HepG2 (cell line): ENCODE measurements around the gene CFAP221. TPM values are rescaled to one million over a fixed set of nuclear protein-coding genes. Genes with fewer than 3 reads are reported as not detected.

Experiments
- CBX5 ChIP-seq: sonication (generic); formaldehyde crosslinking; IDR thresholded peaks from 2 replicates; pipeline ENCODE4 v1.4.0; 2020; ENCODE audit warnings: missing genetic modification reagents, borderline replicate concordance
- FOXP4 ChIP-seq: sonication (generic); formaldehyde crosslinking; IDR thresholded peaks from 2 replicates; pipeline ENCODE4 v1.4.0; 2020; ENCODE audit warnings: missing genetic modification reagents
- GMEB1 ChIP-seq: sonication (generic); formaldehyde crosslinking; IDR thresholded peaks from 2 replicates; pipeline ENCODE4 v1.5.1; 2020; ENCODE audit warnings: missing genetic modification reagents, mild to moderate bottlenecking, borderline replicate concordance
- HOXA3 ChIP-seq: sonication (generic); formaldehyde crosslinking; IDR thresholded peaks from 2 replicates; pipeline ENCODE4 v1.5.0; 2020; ENCODE audit warnings: missing genetic modification reagents
- KDM1A ChIP-seq: IDR thresholded peaks from 2 replicates; pipeline ENCODE4 v1.6.1; 2016; ENCODE audit warnings: missing compliant biosample characterization
- NONO ChIP-seq, 2 experiments: fragments of 450-650 bp in 1 of 2; sonication (generic) in 1 of 2; formaldehyde crosslinking in 1 of 2; IDR thresholded peaks in 1 of 2; conservative IDR thresholded peaks in 1 of 2; 2 replicates each; pipeline versions ENCODE4 v1.6.1 to v1.8.0; 2017 to 2022; ENCODE audit warnings: mild to moderate bottlenecking in 1 of 2, missing genetic modification reagents in 1 of 2, moderate library complexity in 1 of 2
- PAWR ChIP-seq: sonication (generic); formaldehyde crosslinking; IDR thresholded peaks from 2 replicates; pipeline ENCODE4 v1.4.0; 2020; ENCODE audit warnings: missing genetic modification reagents, mild to moderate bottlenecking, borderline replicate concordance
- RARA ChIP-seq: IDR thresholded peaks from 2 replicates; pipeline ENCODE4 v1.6.1; 2016; ENCODE audit warnings: missing genetic modification reagents, missing compliant biosample characterization
- REPIN1 ChIP-seq: sonication (generic); formaldehyde crosslinking; IDR thresholded peaks from 2 replicates; pipeline ENCODE4 v1.8.0; 2022; ENCODE audit warnings: missing genetic modification reagents, low read depth, mild to moderate bottlenecking, borderline replicate concordance
- SRSF4 ChIP-seq: fragments of 200-400 bp; formaldehyde crosslinking; IDR thresholded peaks from one replicate; pipeline ENCODE4 v1.6.1; 2018; ENCODE audit warnings: mild to moderate bottlenecking, low read depth, low read length, moderate library complexity; ENCODE audit not compliant: poor library complexity, severe bottlenecking
- SUZ12 ChIP-seq: fragments of 150-350 bp; IDR thresholded peaks from 2 replicates; pipeline ENCODE4 v1.6.1; 2014; ENCODE audit warnings: low read depth, low read length
- TIGD3 ChIP-seq: sonication (generic); formaldehyde crosslinking; IDR thresholded peaks from 2 replicates; pipeline ENCODE4 v1.5.1; 2020; ENCODE audit warnings: mild to moderate bottlenecking, missing genetic modification reagents, borderline replicate concordance
- ZFP62 ChIP-seq: sonication (generic); formaldehyde crosslinking; IDR thresholded peaks from 2 replicates; pipeline ENCODE4 v1.4.0; 2020; ENCODE audit warnings: missing genetic modification reagents
- ZNF160 ChIP-seq: sonication (generic); formaldehyde crosslinking; IDR thresholded peaks from 2 replicates; pipeline ENCODE4 v1.8.0; 2022; ENCODE audit warnings: mild to moderate bottlenecking, inconsistent platforms, missing genetic modification reagents
- ZNF281 ChIP-seq: sonication (generic); formaldehyde crosslinking; IDR thresholded peaks from 2 replicates; pipeline ENCODE4 v1.4.0; 2020; ENCODE audit warnings: missing genetic modification reagents, borderline replicate concordance
- ZNF430 ChIP-seq: sonication (generic); formaldehyde crosslinking; IDR thresholded peaks from 2 replicates; pipeline ENCODE4 v1.9.0; 2021; ENCODE audit warnings: mild to moderate bottlenecking, missing genetic modification reagents
- ZNF691 ChIP-seq: sonication (generic); formaldehyde crosslinking; IDR thresholded peaks from 2 replicates; pipeline ENCODE4 v1.4.0; 2020; ENCODE audit warnings: missing genetic modification reagents, low read depth, mild to moderate bottlenecking, borderline replicate concordance
- ZSCAN5A ChIP-seq: sonication (generic); formaldehyde crosslinking; IDR thresholded peaks from 2 replicates; pipeline ENCODE4 v1.8.0; 2022; ENCODE audit warnings: mild to moderate bottlenecking, missing genetic modification reagents, borderline replicate concordance
- polyA plus RNA-seq, 8 experiments: library from polyadenylated mRNA; depleted of rRNA in 3 of 8; stranded (reverse) in 7 of 8; unstranded in 1 of 8; fragments of >200 nt; fragmentation: Illumina TruSeq in 4 of 8; extraction: Trizol in 4 of 8; gene quantifications; 2 replicates each; pipeline versions ENCODE4 v1.2.1 to v1.2.3, GENCODE V29; 2011 to 2016; ENCODE audit warnings: low read depth in 4 of 8, missing spikeins in 1 of 8, mixed read lengths in 1 of 8; ENCODE audit not compliant: insufficient read depth in 1 of 8
- total RNA-seq, 5 experiments: library from RNA; depleted of rRNA; stranded (reverse); fragments of >200 nt; fragmentation: Illumina TruSeq; extraction: Trizol; gene quantifications; 2 replicates each; pipeline ENCODE4 v1.2.3, GENCODE V29; 2016; ENCODE audit warnings: low read depth in 1 of 5

The CFAP221 gene
- total and polyA plus RNA-seq, 2 of the 13 experiments (the other 11 are each of a cell fraction or from before 2014, with no cell fraction given), result not detected

- TF ChIP-seq REPIN1 (CRISPR knock-in tag) (no peak), CBX5 (CRISPR knock-in tag) (no peak), ZNF160 (CRISPR knock-in tag) (no peak), GMEB1 (CRISPR knock-in tag) (no peak), ZNF281 (CRISPR knock-in tag) (peak; percentile 65; the same call in 1 of the 2 replicates), ZNF691 (CRISPR knock-in tag) (no peak), RARA (0 out of 2 replicates have a peak, but pooled peaks have one; percentile 9), SUZ12 (no peak), FOXP4 (CRISPR knock-in tag) (peak; percentile 15; the same call in 1 of the 2 replicates), PAWR (no peak), KDM1A (CRISPR knock-in tag) (no peak), HOXA3 (CRISPR knock-in tag) (peak; percentile 34; the same call in 1 of the 2 replicates), TIGD3 (no peak), ZFP62 (CRISPR knock-in tag) (no peak), NONO (IDR thresholded peaks at IDR 0.05) (no peak), NONO (CRISPR knock-in tag; conservative IDR thresholded peaks at IDR 0.05) (peak; percentile 50; the same call in 1 of the 2 replicates), ZNF430 (CRISPR knock-in tag) (no peak), SRSF4 (no peak), ZSCAN5A (no peak)
Observed at GRCh38 chr2:119694845-119695521, 150.7 kb downstream of the CFAP221 start (continued).
